Measurements from ENCODE around the gene CSTF1.

DNA sequence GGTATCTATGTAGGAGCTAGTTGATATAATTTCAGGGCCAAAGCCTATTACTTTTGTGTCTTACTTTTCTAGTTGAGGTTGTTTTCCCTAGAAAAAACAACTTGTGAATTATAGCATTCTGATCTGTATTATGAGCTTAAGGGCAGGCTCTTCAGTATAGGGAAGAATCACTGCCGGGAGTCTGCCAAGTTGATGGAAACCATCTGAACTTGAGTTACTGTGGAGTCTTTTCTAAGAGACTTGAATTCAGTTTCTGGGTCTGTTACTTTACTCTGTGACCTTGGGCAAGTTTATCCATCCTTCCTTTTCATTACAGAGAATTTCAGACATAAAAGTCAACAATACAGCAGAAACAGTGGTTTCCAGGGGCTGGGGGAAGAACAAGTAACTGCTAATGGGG, 17.5 kb downstream of the CSTF1 start:
- TF ChIP-seq, protein P1, sequence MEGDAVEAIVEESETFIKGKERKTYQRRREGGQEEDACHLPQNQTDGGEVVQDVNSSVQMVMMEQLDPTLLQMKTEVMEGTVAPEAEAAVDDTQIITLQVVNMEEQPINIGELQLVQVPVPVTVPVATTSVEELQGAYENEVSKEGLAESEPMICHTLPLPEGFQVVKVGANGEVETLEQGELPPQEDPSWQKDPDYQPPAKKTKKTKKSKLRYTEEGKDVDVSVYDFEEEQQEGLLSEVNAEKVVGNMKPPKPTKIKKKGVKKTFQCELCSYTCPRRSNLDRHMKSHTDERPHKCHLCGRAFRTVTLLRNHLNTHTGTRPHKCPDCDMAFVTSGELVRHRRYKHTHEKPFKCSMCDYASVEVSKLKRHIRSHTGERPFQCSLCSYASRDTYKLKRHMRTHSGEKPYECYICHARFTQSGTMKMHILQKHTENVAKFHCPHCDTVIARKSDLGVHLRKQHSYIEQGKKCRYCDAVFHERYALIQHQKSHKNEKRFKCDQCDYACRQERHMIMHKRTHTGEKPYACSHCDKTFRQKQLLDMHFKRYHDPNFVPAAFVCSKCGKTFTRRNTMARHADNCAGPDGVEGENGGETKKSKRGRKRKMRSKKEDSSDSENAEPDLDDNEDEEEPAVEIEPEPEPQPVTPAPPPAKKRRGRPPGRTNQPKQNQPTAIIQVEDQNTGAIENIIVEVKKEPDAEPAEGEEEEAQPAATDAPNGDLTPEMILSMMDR (conservative IDR thresholded peaks at IDR 0.05; ENCODE audit: low read length), result no peak
- TF ChIP-seq EZH2phosphoT487 (IDR thresholded peaks at IDR 0.05; ENCODE audit: borderline replicate concordance), result no peak
